GM19463 (cell line): ENCODE data around the gene PCDHA3.
"Not testable (repeated sequence)": the region's sequence is repeated elsewhere in the genome, so short reads cannot be mapped to it uniquely, and the experiment has no call there.

ENCODE experiments used
- ATAC-seq: cut with Tn5 transposase; IDR thresholded peaks from one replicate; pipeline ENCODE4 v1.9.1; 2021; ENCODE audit warnings: mild to moderate bottlenecking, moderate library complexity; ENCODE audit not compliant: unreplicated experiment

The PCDHA3 gene

GRCh38 chr5:140800816-140801493 lies at the start of gene PCDHA3:
Gene PCDHA3, plus strand, starts transcription at chr5:140801057.
- no peak for ATAC-seq

GRCh38 chr5:140753561-140753960 lies 47.3 kb upstream of the PCDHA3 start:
- no peak for ATAC-seq

- no peak for ATAC-seq
Measured at GRCh38 chr5:140764177-140764973, 36.5 kb upstream of the PCDHA3 start.

GRCh38 chr5:140767444-140767843 lies 33.4 kb upstream of the PCDHA3 start:
- no peak for ATAC-seq

GRCh38 chr5:140780512-140780911 lies 20.3 kb upstream of the PCDHA3 start:
- no peak for ATAC-seq

- no peak for ATAC-seq
Measured at GRCh38 chr5:140785905-140786686, 14.8 kb upstream of the PCDHA3 start, which contains the start of gene PCDHA1. Gene PCDHA1, plus strand, starts transcription at chr5:140786140.

- not testable (repeated sequence) for ATAC-seq
Measured at GRCh38 chr5:140787422-140787821, 13.4 kb upstream of the PCDHA3 start.

GRCh38 chr5:140787849-140788504 lies 12.9 kb upstream of the PCDHA3 start:
- ATAC-seq, result not testable (repeated sequence)

GRCh38 chr5:140791089-140791488 lies 9.8 kb upstream of the PCDHA3 start:
- no peak for ATAC-seq

GRCh38 chr5:140794595-140795258 lies 6.1 kb upstream of the PCDHA3 start, which contains the start of gene PCDHA2:
Gene PCDHA2, plus strand, starts transcription at chr5:140794852.
- no peak for ATAC-seq

- ATAC-seq, result no peak
Measured at GRCh38 chr5:140795259-140795641, 5.6 kb upstream of the PCDHA3 start.

GRCh38 chr5:140796072-140796717 lies 4.7 kb upstream of the PCDHA3 start:
- not testable (repeated sequence) for ATAC-seq

- ATAC-seq, result no peak
Measured at GRCh38 chr5:140796718-140797095, 4.2 kb upstream of the PCDHA3 start.

- no peak for ATAC-seq
Measured at GRCh38 chr5:140801494-140801841, 611 bp downstream of the PCDHA3 start.

GRCh38 chr5:140802381-140802780 lies 1.5 kb downstream of the PCDHA3 start:
- ATAC-seq, result not testable (repeated sequence)

- no peak for ATAC-seq
Measured at GRCh38 chr5:140802781-140803271, 2.0 kb downstream of the PCDHA3 start.

GRCh38 chr5:140806834-140807775 lies 6.2 kb downstream of the PCDHA3 start, which contains the start of gene PCDHA4:
Gene PCDHA4, plus strand, starts transcription at chr5:140807068.
- no peak for ATAC-seq

- not testable (repeated sequence) for ATAC-seq
Measured at GRCh38 chr5:140808241-140808888, 7.5 kb downstream of the PCDHA3 start.
